Urinary bladder (tissue), 4 donors: ENCODE data around the gene GADD45A. TPM values are rescaled to one million over a fixed set of nuclear protein-coding genes. Genes with fewer than 3 reads are reported as not detected.

ENCODE experiments used
- DNase-seq: peaks from one replicate; pipeline ENCODE4 v3.0.0-alpha.2; 2015; ENCODE audit errors: extremely low spot score
- H3K27ac ChIP-seq: one replicate; pipeline ENCODE4 v1.5.1; 2013; ENCODE audit warnings: low read depth, mild to moderate bottlenecking, moderate library complexity
- H3K36me3 ChIP-seq: one replicate; pipeline ENCODE4 v1.6.1; 2013; ENCODE audit warnings: mild to moderate bottlenecking, moderate library complexity; ENCODE audit not compliant: insufficient read depth
- H3K4me1 ChIP-seq: one replicate; pipeline ENCODE4 v1.6.1; 2013; ENCODE audit warnings: mild to moderate bottlenecking, moderate library complexity; ENCODE audit not compliant: insufficient read depth
- H3K4me3 ChIP-seq: one replicate; pipeline ENCODE4 v1.5.1; 2013; ENCODE audit warnings: low read depth, low read length
- WGBS: extraction: QIAGEN DNeasy Blood & Tissue Kit; methylation state at CpG from one replicate; pipeline ENCODE4 v1.1.7; 2013; 5-methylcytosine and 5-hydroxymethylcytosine counted together
- polyA plus RNA-seq: library from polyadenylated mRNA; stranded (reverse); fragments of 200-250 nt; gene quantifications from one replicate; pipeline ENCODE4 v1.2.3, GENCODE V29; 2013
- total RNA-seq: library from RNA; depleted of rRNA; stranded (reverse); fragments of >200 nt; gene quantifications from one replicate; pipeline ENCODE4 v1.2.3, GENCODE V29; 2014
- donor health status: healthy with polysubstance abuse.
- donor health status: healthy.

GADD45A gene
- total and polyA plus RNA-seq, 2 donors: 7.2 to 38.5 TPM

DNA sequence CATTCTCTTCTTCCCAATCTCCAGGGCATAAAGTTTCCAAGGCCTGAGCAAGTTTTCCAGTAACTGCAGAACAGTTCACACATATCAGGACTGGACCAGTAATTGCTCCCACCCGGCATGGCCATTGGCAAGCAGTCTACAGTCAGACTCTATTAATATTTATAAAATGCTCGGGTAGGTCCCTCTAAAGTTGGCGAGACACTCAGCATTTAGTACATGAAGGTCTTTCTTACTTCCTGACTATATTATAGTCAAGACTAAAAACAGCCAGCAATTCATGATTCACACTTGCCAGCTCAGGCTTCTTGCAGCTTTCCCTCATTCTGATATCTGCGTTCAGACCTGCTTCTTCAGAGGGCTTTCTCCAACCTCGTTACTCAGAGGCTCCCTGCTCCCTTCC lies 25.4 kb downstream of the GADD45A start:
- H3K4me1 ChIP-seq: peaks cover 1% of the 10 kb centered on the region
- no peaks in the 10 kb centered on the region for H3K36me3 ChIP-seq
- H3K4me3 ChIP-seq: no peak overlapping the region
- H3K27ac ChIP-seq: no peak overlapping the region
- DNase-seq: no peak
- 50% methylated on average over 5 of the region's 5 CpGs for WGBS

- DNase-seq: no peak
- H3K36me3 ChIP-seq: no peaks in the 10 kb centered on the region
- no peak overlapping the region for H3K27ac ChIP-seq
- WGBS: 77% methylated on average over 7 of the region's 7 CpGs
- no peak overlapping the region for H3K4me3 ChIP-seq
- peaks cover 1% of the 10 kb centered on the region for H3K4me1 ChIP-seq
These were observed 26.3 kb downstream of the GADD45A start for GRCh38 chr1:67711158-67711854.

DNA sequence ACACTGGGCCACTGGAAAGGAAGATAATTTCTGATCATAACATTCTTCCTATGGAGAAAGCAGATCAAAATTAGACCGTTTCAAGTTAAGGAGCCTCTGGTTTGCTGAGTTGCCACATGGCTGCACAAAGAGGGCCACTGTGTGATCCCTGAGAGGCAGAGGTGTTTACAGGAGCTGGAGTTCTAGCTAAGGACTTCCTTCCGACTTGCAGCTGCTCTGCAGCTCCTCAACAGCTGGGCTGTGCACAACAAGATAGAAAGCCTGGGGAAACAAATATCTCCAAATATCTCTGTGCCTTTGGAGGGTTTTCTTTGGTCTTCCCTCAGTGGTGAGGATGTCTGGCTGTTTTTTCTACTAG lies 26.8 kb downstream of the GADD45A start:
- Histone ChIP-seq H3K4me1 (peaks cover 1% of the 10 kb centered on the region), H3K36me3 (no peaks in the 10 kb centered on the region), H3K4me3 (no peak overlapping the region), H3K27ac (no peak overlapping the region)
- no peak for DNase-seq
- WGBS: 53% methylated on average over 2 of the region's 2 CpGs

- Histone ChIP-seq H3K4me3 (no peak overlapping the region), H3K36me3 (no peaks in the 10 kb centered on the region), H3K27ac (no peak overlapping the region), H3K4me1 (peaks cover 1% of the 10 kb centered on the region)
- 79% methylated on average over 6 of the region's 6 CpGs for WGBS
- DNase-seq: peak; percentile 50
These were observed 28.3 kb downstream of the GADD45A start for GRCh38 chr1:67713057-67713846.

GRCh38 chr1:67715819-67716218 lies 30.8 kb downstream of the GADD45A start:
- WGBS: 96% methylated on average over 2 of the region's 2 CpGs
- Histone ChIP-seq H3K36me3 (no peaks in the 10 kb centered on the region), H3K4me1 (peaks cover 1% of the 10 kb centered on the region), H3K4me3 (no peak overlapping the region), H3K27ac (no peak overlapping the region)
- DNase-seq: no peak

- Histone ChIP-seq H3K27ac (no peak overlapping the region), H3K4me3 (no peak overlapping the region), H3K36me3 (no peaks in the 10 kb centered on the region), H3K4me1 (peaks cover 1% of the 10 kb centered on the region)
- DNase-seq: no peak
- WGBS: 64% methylated on average over 4 of the region's 4 CpGs
These were observed 31.8 kb downstream of the GADD45A start for GRCh38 chr1:67716800-67717199.

DNA sequence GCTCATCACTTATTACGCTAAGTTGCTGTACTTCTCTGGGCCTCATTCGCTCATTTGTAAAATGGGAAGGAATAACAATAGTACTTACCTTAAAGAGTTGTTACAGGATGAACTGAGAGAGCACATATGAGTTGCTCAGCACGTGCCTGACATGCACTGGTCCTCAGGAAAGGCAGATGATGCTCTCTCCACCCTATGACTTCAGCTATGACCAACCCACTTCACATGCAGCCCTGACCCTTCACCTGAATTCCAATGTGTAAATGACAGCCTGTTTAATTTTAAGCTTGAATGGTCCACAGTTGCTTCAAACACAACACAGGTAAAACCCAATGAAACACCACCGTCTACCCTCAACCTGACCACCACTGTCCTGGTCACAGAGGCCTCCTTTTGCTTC lies 32.9 kb downstream of the GADD45A start:
- Histone ChIP-seq H3K4me1 (peaks cover 1% of the 10 kb centered on the region), H3K27ac (no peak overlapping the region), H3K36me3 (no peaks in the 10 kb centered on the region), H3K4me3 (no peak overlapping the region)
- WGBS: 93% methylated on average over 4 of the region's 4 CpGs
- no peak for DNase-seq

- no peak overlapping the region for H3K4me3 ChIP-seq
- H3K27ac ChIP-seq: no peak overlapping the region
- H3K36me3 ChIP-seq: no peaks in the 10 kb centered on the region
- 89% methylated on average over 6 of the region's 6 CpGs for WGBS
- DNase-seq: no peak
- H3K4me1 ChIP-seq: no peaks in the 10 kb centered on the region
These were observed 34.6 kb downstream of the GADD45A start for GRCh38 chr1:67719329-67720196.

DNA sequence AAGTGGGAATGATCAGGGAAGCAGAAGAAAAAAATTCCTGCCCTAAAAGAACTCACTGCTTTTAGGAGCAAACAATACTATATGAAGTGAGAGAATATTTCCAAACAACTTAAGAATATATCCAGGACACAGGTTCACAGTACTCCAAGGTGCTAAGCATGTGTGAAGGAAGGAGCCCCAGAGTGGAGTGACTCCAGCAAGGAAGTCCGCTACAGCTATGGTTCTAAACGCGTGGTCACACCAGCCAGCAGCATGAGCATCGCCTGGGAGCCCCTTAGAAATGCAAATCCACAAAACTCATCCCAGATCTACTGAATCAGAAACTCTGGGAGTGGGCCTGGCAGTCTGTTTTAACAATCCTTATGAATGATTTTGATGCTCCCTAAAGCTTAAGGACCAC lies 36.1 kb downstream of the GADD45A start:
- 96% methylated on average over 4 of the region's 4 CpGs for WGBS
- DNase-seq: no peak
- Histone ChIP-seq H3K36me3 (no peaks in the 10 kb centered on the region), H3K4me1 (no peaks in the 10 kb centered on the region), H3K4me3 (no peak overlapping the region), H3K27ac (no peak overlapping the region)

GRCh38 chr1:67721650-67722291 lies 36.8 kb downstream of the GADD45A start:
- DNase-seq: no peak
- no peak overlapping the region for H3K27ac ChIP-seq
- H3K4me3 ChIP-seq: no peak overlapping the region
- H3K36me3 ChIP-seq: no peaks in the 10 kb centered on the region
- H3K4me1 ChIP-seq: no peaks in the 10 kb centered on the region
- WGBS: 72% methylated on average over 2 of the region's 2 CpGs

- DNase-seq: no peak
- 64% methylated on average over 4 of the region's 4 CpGs for WGBS
- Histone ChIP-seq H3K27ac (no peak overlapping the region), H3K4me3 (no peak overlapping the region), H3K36me3 (no peaks in the 10 kb centered on the region), H3K4me1 (no peaks in the 10 kb centered on the region)
These were observed 37.4 kb downstream of the GADD45A start for GRCh38 chr1:67722292-67722944.

DNA sequence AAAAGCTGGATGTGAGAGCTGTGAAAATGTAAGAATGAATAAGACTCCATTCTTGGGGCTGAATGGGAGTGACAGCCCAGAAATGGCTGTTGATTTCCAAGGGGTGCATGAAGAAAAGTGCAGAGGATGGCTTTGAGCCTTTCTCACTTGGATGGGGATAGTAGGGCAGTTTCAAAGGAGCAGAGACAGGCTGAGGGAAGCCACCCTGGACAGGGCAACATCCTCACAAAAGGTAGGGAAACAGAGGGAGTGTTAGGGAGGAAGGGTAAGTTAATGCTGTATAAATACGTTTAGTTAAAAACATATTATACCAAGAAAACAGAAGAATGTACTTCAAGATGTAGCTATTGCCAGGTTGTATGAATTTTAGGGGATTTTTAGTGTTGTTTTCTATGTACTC lies 38.1 kb downstream of the GADD45A start:
- no peaks in the 10 kb centered on the region for H3K36me3 ChIP-seq
- DNase-seq: no peak
- no peak overlapping the region for H3K4me3 ChIP-seq
- no peaks in the 10 kb centered on the region for H3K4me1 ChIP-seq
- no peak overlapping the region for H3K27ac ChIP-seq
- WGBS: 71% methylated on average over 1 of the region's 1 CpG

- Histone ChIP-seq H3K4me3 (no peak overlapping the region), H3K27ac (no peak overlapping the region), H3K4me1 (no peaks in the 10 kb centered on the region), H3K36me3 (no peaks in the 10 kb centered on the region)
- WGBS: 65% methylated on average over 2 of the region's 2 CpGs
- no peak for DNase-seq
These were observed 38.6 kb downstream of the GADD45A start for GRCh38 chr1:67723620-67724019.
